Activated CD8-positive, alpha-beta memory T cell treated with anti-CD3 and anti-CD28 coated beads for 48 hours (primary cell): ENCODE results near the gene TLK2.
"Not testable (repeated sequence)": the region's sequence is repeated elsewhere in the genome, so short reads cannot be mapped to it uniquely, and the experiment has no call there.

Experiments used
- DNase-seq, 3 experiments: peaks; one replicate each; pipeline ENCODE4 v3.0.0-alpha.2; 2020; ENCODE audit warnings: low read depth in 2 of 3, low spot score in 2 of 3

The TLK2 gene

GRCh38 chr17:62482553-62482952 lies 3.9 kb downstream of the TLK2 start:
- DNase-seq: not testable (repeated sequence)

DNA sequence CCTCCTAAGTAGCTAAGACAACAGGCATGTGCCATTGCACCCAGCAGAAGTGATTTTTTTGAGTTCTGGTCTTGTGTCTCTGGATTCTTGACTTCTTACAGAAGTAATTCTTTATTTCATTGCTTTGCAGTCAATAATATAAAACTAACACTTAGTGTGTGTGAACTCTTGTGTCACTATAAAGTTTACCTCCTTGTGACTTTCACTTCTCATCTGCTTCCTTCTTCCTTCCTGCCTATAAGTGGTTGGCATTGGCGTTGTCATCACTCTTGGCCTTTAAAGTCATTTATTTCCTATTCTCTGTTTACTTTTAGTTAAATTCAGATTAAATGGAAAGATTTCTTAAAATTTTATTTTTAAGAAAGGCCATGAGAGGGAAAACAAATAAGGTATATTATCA lies 12.4 kb downstream of the TLK2 start:
- not testable (repeated sequence) for DNase-seq

GRCh38 chr17:62493049-62493655 lies 14.5 kb downstream of the TLK2 start:
- not testable (repeated sequence) for DNase-seq

GRCh38 chr17:62494073-62494472 lies 15.4 kb downstream of the TLK2 start:
- DNase-seq: not testable (repeated sequence)

GRCh38 chr17:62496344-62496743 lies 17.7 kb downstream of the TLK2 start:
- not testable (repeated sequence) for DNase-seq

- DNase-seq: not testable (repeated sequence)
These were observed 20.2 kb downstream of the TLK2 start for GRCh38 chr17:62498796-62499195.

- not testable (repeated sequence) for DNase-seq
These were observed 21.8 kb downstream of the TLK2 start for GRCh38 chr17:62500463-62500862.

DNA sequence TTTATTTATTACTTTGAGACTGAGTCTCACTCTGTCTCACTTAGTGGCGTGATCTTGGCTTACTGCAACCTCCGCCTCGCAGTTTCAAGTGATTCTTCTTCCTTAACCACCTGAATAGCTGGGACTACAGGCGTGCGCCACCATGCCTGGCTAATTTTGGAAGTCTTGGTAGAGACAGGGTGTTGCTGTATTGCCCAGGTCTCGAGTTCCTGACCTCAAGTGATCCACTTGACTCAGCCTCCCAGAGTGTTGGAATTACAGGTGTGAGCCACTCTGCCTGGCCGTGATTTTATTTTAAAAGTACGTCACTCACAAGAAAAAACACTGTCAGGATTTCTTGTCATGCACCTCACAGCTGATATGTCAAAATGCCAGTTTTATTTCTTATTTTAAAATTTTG lies 26.2 kb downstream of the TLK2 start:
- DNase-seq: not testable (repeated sequence)

DNA sequence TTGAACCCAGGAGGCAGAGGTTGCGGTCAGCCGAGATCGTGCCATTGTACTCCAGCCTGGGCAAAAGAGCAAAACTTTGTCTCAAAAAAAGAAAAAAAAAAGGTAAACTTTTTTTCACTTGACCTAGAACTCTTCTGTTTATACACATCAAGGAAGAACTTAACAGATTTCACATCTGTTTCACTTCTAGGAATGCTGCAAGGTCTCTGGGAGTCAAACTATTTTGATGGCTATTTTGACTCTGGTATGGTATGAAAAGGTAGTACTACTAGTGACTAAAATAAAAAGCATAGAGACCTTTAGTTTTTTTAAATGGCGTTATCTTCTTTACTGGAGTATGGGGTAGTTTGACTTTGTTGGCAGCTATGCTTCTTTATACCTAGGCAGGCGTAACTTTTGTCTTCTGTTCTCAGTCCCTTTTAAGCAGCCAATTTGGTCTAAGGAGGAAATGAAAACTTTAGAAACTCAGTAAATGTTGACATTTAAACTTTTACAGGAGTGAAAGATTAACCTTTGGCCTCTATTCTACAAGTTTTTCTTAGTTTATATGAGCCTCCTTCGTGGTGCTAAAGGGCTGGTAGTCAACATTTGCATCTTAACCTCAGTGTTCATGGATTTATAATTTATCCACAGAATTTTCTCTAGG lies 28.7 kb downstream of the TLK2 start:
- not testable (repeated sequence) for DNase-seq

DNA sequence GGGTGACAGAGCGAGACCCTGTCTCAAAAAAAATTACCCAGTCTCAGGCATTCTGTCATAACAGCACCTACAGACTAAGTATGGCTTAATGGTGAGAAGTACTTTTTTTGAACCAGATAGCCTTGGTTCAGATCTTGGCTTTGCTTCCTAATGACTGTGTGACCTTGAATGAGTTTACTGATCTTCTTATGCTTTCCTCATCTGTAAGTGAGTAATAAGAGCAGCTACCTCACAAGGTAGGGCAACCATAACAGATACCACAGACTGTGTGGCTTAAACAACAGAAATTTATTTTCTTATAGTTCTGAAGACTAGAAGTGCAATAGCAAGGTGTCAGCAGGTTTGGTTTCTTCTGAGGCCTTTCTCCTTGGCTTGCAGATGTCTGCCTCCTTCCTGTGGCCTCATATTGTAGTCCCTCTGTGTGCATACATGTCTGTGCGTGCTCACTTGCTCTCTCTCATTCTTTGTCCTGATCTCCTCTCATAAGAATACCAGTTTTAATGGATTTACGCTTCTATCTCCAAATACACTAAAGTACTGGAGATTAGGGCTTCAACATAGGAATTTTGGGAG lies 31.7 kb downstream of the TLK2 start:
- DNase-seq: not testable (repeated sequence)

- not testable (repeated sequence) for DNase-seq
These were observed 32.4 kb downstream of the TLK2 start for GRCh38 chr17:62511014-62511413.

GRCh38 chr17:62516376-62516775 lies 37.8 kb downstream of the TLK2 start:
- DNase-seq: not testable (repeated sequence)

- not testable (repeated sequence) for DNase-seq
These were observed 42.7 kb downstream of the TLK2 start for GRCh38 chr17:62521295-62521694.

DNA sequence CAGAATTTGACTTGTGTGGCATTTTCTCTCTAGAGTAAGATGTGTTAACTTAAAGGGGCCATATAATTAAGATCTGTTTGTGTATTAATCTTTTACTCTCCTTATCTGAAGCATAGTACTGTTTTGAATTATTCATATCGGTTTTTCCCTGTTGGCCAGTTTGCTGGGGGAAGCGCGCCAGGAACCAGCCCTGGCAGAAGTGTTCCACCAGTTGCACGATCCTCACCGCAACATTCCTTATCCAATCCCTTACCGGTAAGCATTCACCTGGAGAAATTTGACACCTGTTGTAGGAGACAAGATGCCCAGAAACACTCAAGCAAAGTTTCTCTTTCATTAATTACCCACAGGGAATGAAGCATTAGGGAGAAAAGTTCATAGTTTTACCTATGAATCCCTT lies 45.5 kb downstream of the TLK2 start:
- not testable (repeated sequence) for DNase-seq

DNA sequence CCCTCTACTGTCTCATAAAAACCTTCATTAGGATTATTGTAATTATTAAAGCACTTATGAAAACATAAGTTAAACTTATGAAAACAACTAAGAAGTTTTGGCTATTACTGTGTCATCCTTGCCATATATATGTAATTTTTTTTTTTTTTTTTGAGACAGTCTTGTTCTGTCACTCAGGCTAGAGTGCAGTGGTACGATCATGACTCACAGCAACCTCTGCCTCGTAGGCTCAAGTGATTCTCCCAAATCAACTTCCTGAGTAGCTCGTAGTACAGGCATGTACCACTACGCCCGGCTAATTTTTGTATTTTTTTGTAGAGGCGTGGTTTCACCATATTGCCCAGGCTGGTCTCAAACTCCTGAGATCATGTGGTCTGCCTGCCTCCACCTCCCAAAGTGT lies 46.7 kb downstream of the TLK2 start:
- not testable (repeated sequence) for DNase-seq

DNA sequence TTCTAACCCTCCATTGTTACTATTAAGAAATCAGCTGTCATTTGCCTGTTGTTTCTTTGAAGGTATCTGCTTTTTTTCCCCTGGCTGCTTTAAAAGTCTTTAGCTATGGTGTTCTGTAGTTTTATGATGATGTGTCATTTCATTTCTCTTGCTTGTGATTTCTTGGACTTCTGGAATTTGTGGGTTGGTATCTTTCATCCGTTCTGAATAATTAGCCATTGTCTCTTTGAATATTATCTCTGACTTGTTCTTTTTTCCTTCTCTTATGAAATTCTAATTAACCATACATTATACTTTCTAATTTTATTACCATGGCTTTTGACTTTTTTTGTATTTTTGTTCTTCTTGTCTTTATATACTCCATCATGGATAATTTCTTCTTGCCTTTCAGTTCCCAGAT lies 52.3 kb downstream of the TLK2 start:
- DNase-seq: not testable (repeated sequence)

DNA sequence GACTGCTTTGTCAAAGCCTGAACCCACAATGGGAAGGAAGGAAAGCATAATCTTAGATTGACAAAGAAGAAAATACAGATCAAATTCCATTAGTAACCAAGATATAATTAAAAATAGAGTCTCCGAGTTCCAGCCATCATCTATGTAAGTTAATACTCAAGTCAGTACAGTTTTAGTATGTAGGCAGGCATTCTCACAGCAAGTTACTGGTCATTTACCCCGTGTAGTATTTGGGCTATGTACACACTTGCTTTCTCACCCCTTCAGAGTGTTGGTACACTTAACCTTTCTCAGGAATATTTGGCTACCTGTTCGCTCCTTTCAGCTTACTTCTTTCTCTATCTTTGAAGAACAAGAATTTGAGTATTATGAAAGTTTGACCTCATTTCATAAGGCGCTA lies 57.9 kb downstream of the TLK2 start:
- DNase-seq: not testable (repeated sequence)

- not testable (repeated sequence) for DNase-seq
These were observed 62.4 kb downstream of the TLK2 start for GRCh38 chr17:62541073-62541472.

DNA sequence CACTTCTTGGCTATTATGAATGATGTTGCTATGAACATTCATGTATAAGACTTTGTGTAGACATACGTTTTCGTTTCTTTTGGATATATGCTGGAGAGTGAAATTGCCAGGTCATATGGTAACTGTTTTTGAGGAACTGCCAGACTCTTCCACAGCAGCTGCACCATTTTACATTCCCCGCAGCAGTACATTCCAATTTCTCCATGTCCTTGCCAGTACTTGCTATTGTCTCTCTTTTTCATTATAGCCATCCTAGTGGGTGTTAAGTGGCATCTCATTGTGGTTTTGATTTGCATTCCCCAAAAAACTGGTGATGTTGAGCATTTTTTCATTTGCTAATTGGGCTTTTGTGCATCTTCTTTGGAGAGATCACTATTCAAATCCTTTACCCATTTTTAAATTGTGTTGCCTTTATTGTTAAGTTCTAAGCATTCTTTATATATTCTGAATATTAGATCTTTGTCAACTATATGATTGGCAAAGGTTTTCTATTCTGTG lies 64.7 kb downstream of the TLK2 start:
- not testable (repeated sequence) for DNase-seq

GRCh38 chr17:62546066-62546465 lies 67.4 kb downstream of the TLK2 start:
- DNase-seq: not testable (repeated sequence)

- DNase-seq: not testable (repeated sequence)
These were observed 74.4 kb downstream of the TLK2 start for GRCh38 chr17:62552851-62553659.
